A549 (cell line): Measurements from ENCODE around the gene MORN1. TPM values are rescaled to one million over a fixed set of nuclear protein-coding genes. Genes with fewer than 3 reads are reported as not detected.

Experiments used
- ATAC-seq, 2 experiments: fragments of 200-7000 bp in 1 of 2; fragments of >200 bp in 1 of 2; cut with Nextera tagmentation in 1 of 2; cut with Tn5 transposase in 1 of 2; 3 replicates each; pipeline versions ENCODE4 v1.8.0 to v1.9.1; 2018 to 2020; ENCODE audit warnings: mild to moderate bottlenecking in 1 of 2, moderate library complexity in 1 of 2
- CTCF ChIA-PET: fragments of 300-600 bp; sonication (Branson Sonifier 250); formaldehyde crosslinking; extraction: SDS; loops from one replicate; lab custom pipeline; 2021; ENCODE audit warnings: antibody characterized with exemption, inconsistent platforms; lab: Yijun Ruan, JAX
- POLR2A ChIA-PET: fragments of 350-600 bp; formaldehyde crosslinking; extraction: SDS; loops from one replicate; lab custom pipeline; 2021; ENCODE audit warnings: antibody characterized with exemption, inconsistent platforms; lab: Yijun Ruan, JAX
- DNase-seq, 2 experiments: peaks; one replicate each; pipeline versions ENCODE4 v3.0.0 to v3.0.0-alpha.2; 2011 to 2016; ENCODE audit warnings: low read depth in 1 of 2, low spot score in 1 of 2
- FAIRE-seq: peaks from 2 replicates; lab custom pipeline; 2011; peaks lifted over from hg19 to GRCh38; lab: Jason Lieb, UNC
- H3K27ac ChIP-seq, 2 experiments: fragments of >200 bp; sonication (Bioruptor Twin); formaldehyde crosslinking; 3 replicates each; pipeline ENCODE4 v1.5.1; 2016 to 2017
- H3K4me1 ChIP-seq: fragments of >200 bp; sonication (Bioruptor Twin); formaldehyde crosslinking; 3 replicates; pipeline ENCODE4 v1.6.1; 2016
- H3K4me2 ChIP-seq: fragments of >200 bp; sonication (Bioruptor Twin); formaldehyde crosslinking; 3 replicates; pipeline ENCODE4 v1.6.1; 2016
- H3K4me3 ChIP-seq: fragments of >200 bp; sonication (Bioruptor Twin); formaldehyde crosslinking; 3 replicates; pipeline ENCODE4 v1.5.1; 2016
- H3K9me3 ChIP-seq: fragments of >200 bp; sonication (Bioruptor Twin); formaldehyde crosslinking; 3 replicates; pipeline ENCODE4 v1.6.1; 2016
- CEBPB ChIP-seq, 2 experiments: fragments of >200 bp in 1 of 2; sonication (Bioruptor Twin) in 1 of 2; formaldehyde crosslinking in 1 of 2; IDR thresholded peaks; 2 replicates each; pipeline ENCODE4 v1.6.1; 2012 to 2016
- EHMT2 ChIP-seq: fragments of 200-600 bp; sonication (generic); IDR thresholded peaks from 2 replicates; pipeline ENCODE4 v1.6.1; 2016; ENCODE audit warnings: antibody characterized with exemption, low read depth, mild to moderate bottlenecking, moderate library complexity
- EP300 ChIP-seq, 2 experiments: fragments of >200 bp; sonication (Bioruptor Twin); formaldehyde crosslinking; IDR thresholded peaks; 2 replicates in 1 of 2; 3 replicates in 1 of 2; pipeline ENCODE4 v1.6.1; 2016 to 2017
- ESRRA ChIP-seq: fragments of 150-350 bp; IDR thresholded peaks from 2 replicates; pipeline ENCODE4 v1.6.1; 2014; ENCODE audit warnings: mild to moderate bottlenecking, low read length, borderline replicate concordance
- FOSL2 ChIP-seq, 2 experiments: fragments of 450-650 bp in 1 of 2; fragments of >200 bp in 1 of 2; sonication (Bioruptor Twin) in 1 of 2; formaldehyde crosslinking; IDR thresholded peaks; 2 replicates each; pipeline versions ENCODE4 v1.5.0 to v1.6.1; 2016 to 2020; ENCODE audit warnings: mild to moderate bottlenecking in 1 of 2, moderate library complexity in 1 of 2
- FOXS1 ChIP-seq: fragments of 250-450 bp; sonication (Bioruptor Pico); IDR thresholded peaks from 2 replicates; pipeline ENCODE4 v1.5.0; 2020; ENCODE audit warnings: mild to moderate bottlenecking, moderate library complexity
- HDAC2 ChIP-seq: fragments of 200-600 bp; sonication (generic); IDR thresholded peaks from 2 replicates; pipeline ENCODE4 v1.6.1; 2016
- HEYL ChIP-seq: fragments of 250-450 bp; sonication (Bioruptor Pico); IDR thresholded peaks from 2 replicates; pipeline ENCODE4 v1.8.0; 2021; ENCODE audit warnings: mild to moderate bottlenecking, moderate library complexity
- HOXA7 ChIP-seq: fragments of 250-450 bp; sonication (Bioruptor Pico); IDR thresholded peaks from 2 replicates; pipeline ENCODE4 v1.5.0; 2020; ENCODE audit warnings: mild to moderate bottlenecking, moderate library complexity
- JUN ChIP-seq, 2 experiments: fragments of >200 bp; sonication (Bioruptor Twin); formaldehyde crosslinking; IDR thresholded peaks; 2 replicates in 1 of 2; 3 replicates in 1 of 2; pipeline ENCODE4 v1.6.1; 2016 to 2017
- JUNB ChIP-seq: fragments of >200 bp; sonication (Bioruptor Twin); formaldehyde crosslinking; IDR thresholded peaks from 2 replicates; pipeline ENCODE4 v1.6.1; 2016
- KDM1A ChIP-seq: fragments of 200-600 bp; sonication (generic); IDR thresholded peaks from 2 replicates; pipeline ENCODE4 v1.6.1; 2016; ENCODE audit warnings: low read depth, mild to moderate bottlenecking
- MYC ChIP-seq: IDR thresholded peaks from 2 replicates; pipeline ENCODE4 v1.6.1; 2012; ENCODE audit warnings: mild to moderate bottlenecking, inconsistent platforms, low read length, improper control_type of control experiment, borderline replicate concordance
- NR3C1 ChIP-seq: fragments of >200 bp; sonication (Bioruptor Twin); formaldehyde crosslinking; IDR thresholded peaks from 3 replicates; pipeline ENCODE4 v1.6.1; 2017
- PHF8 ChIP-seq: fragments of 200-600 bp; sonication (generic); IDR thresholded peaks from 2 replicates; pipeline ENCODE4 v1.6.1; 2016; ENCODE audit warnings: low read depth, mild to moderate bottlenecking, antibody characterized with exemption, moderate library complexity, borderline replicate concordance
- POLR2AphosphoS2 ChIP-seq: conservative IDR thresholded peaks from 2 replicates; pipeline ENCODE4 v1.6.1; 2012; ENCODE audit warnings: low read length, improper control_type of control experiment, inconsistent platforms
- RAD21 ChIP-seq, 2 experiments: fragments of >200 bp in 1 of 2; sonication (Bioruptor Twin) in 1 of 2; formaldehyde crosslinking in 1 of 2; IDR thresholded peaks in 1 of 2; conservative IDR thresholded peaks in 1 of 2; 2 replicates in 1 of 2; 3 replicates in 1 of 2; pipeline ENCODE4 v1.6.1; 2012 to 2018; ENCODE audit warnings: inconsistent platforms in 1 of 2
- RARB ChIP-seq: fragments of 250-450 bp; sonication (Bioruptor Pico); IDR thresholded peaks from 2 replicates; pipeline ENCODE4 v1.8.0; 2021; ENCODE audit warnings: mild to moderate bottlenecking, moderate library complexity
- RNF2 ChIP-seq: fragments of 200-600 bp; sonication (generic); IDR thresholded peaks from 2 replicates; pipeline ENCODE4 v1.6.1; 2016; ENCODE audit warnings: low read depth, mild to moderate bottlenecking, antibody characterized with exemption, moderate library complexity, borderline replicate concordance
- SMC3 ChIP-seq: fragments of >200 bp; sonication (Bioruptor Twin); formaldehyde crosslinking; IDR thresholded peaks from 3 replicates; pipeline ENCODE4 v1.6.1; 2018; ENCODE audit warnings: inconsistent platforms
- ZNF302 ChIP-seq: fragments of 250-450 bp; sonication (Bioruptor Pico); IDR thresholded peaks from 2 replicates; pipeline ENCODE4 v1.9.0; 2021; ENCODE audit warnings: inconsistent platforms, mild to moderate bottlenecking, moderate library complexity
- ZSCAN20 ChIP-seq: fragments of 250-450 bp; sonication (Bioruptor Pico); IDR thresholded peaks from 2 replicates; pipeline ENCODE4 v1.8.0; 2022; ENCODE audit warnings: mild to moderate bottlenecking, moderate library complexity
- WGBS: methylation state at CpG from one replicate; pipeline ENCODE4 v1.1.6; 2017; ENCODE audit errors: missing lambda C conversion rate; 5-methylcytosine and 5-hydroxymethylcytosine counted together
- polyA plus RNA-seq, 4 experiments: library from polyadenylated mRNA; depleted of rRNA in 3 of 4; stranded (reverse); fragments of >200 nt; fragmentation: RNase III in 1 of 4; extraction: RNeasy Plus Mini Kit Qiagen cat#74134 plus additional on column Dnase treatment in 1 of 4; gene quantifications; 2 replicates in 3 of 4; 3 replicates in 1 of 4; pipeline ENCODE4 v1.2.3, GENCODE V29; 2011 to 2017
- TF ChIP-seq, protein P1 (sequence below): fragments of 200-600 bp; sonication (generic); IDR thresholded peaks from 2 replicates; pipeline ENCODE4 v1.6.1; 2016; ENCODE audit warnings: antibody characterized with exemption, mild to moderate bottlenecking, moderate library complexity
- TF ChIP-seq, protein P2 (sequence below): IDR thresholded peaks from 2 replicates; pipeline ENCODE4 v1.6.1; 2012
- TF ChIP-seq, protein P3 (sequence below): fragments of >200 bp; sonication (Bioruptor Twin); formaldehyde crosslinking; IDR thresholded peaks from 3 replicates; pipeline ENCODE4 v1.6.1; 2016
- TF ChIP-seq, protein P4 (sequence below): fragments of 450-650 bp; IDR thresholded peaks from 2 replicates; pipeline ENCODE4 v1.6.1; 2014; ENCODE audit warnings: antibody characterized with exemption
- TF ChIP-seq, protein P5 (sequence below): IDR thresholded peaks from 2 replicates; pipeline ENCODE4 v1.6.1; 2012
- TF ChIP-seq, protein P6 (sequence below): fragments of 250-450 bp; sonication (Bioruptor Pico); IDR thresholded peaks from 2 replicates; pipeline ENCODE4 v1.5.0; 2020; ENCODE audit warnings: low read depth, mild to moderate bottlenecking, moderate library complexity
- TF ChIP-seq, protein P7 (sequence below): fragments of >200 bp; sonication (Bioruptor Twin); formaldehyde crosslinking; IDR thresholded peaks from 2 replicates; pipeline ENCODE4 v1.6.1; 2016
- TF ChIP-seq, protein P8 (sequence below): fragments of 150-350 bp; IDR thresholded peaks from 2 replicates; pipeline ENCODE4 v1.6.1; 2014; ENCODE audit warnings: low read depth, mild to moderate bottlenecking, low read length

Gene MORN1
- polyA plus RNA-seq, 2 of the 4 experiments (the other 2 are of a cell fraction) = 6.9 to 8.9 TPM

DNA sequence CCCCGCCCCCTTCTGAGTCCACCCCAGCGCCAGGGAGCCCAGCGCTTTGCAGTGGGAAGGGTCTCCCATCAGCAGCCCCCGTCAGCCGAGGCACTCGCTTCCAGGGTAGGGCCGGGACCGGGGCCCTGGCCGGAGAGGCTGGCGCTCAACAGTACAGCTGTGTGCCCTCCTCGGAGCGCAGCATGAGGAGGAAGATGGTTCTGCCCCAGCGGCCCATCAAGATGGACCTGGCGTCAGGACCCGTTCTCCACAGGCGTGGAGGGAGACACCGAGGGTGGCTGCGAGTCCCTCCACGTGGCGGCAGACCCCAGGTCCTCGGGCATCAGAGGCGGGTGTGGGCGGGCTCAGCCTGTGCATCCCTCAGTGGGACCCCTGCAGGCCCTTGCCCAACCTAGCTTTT, 54.3 kb downstream of the MORN1 start:
- POLR2A ChIA-PET = no interaction called here
- CTCF ChIA-PET = no interaction called here
- H3K9me3 ChIP-seq = no peaks in the 10 kb centered on the region
- WGBS = no CpG with 5 or more reads among the region's 23 CpGs
- no peak overlapping the region for H3K4me3 ChIP-seq
- ATAC-seq = no peak
- no peak for FAIRE-seq
- H3K27ac ChIP-seq = no peak overlapping the region
- H3K4me1 ChIP-seq = 0 out of 3 replicates have a peak, but pooled peaks cover 5% of the 10 kb centered on the region
- TF ChIP-seq SMC3 = no peak
- no peak for TF ChIP-seq ESRRA
- TF ChIP-seq, protein P1, sequence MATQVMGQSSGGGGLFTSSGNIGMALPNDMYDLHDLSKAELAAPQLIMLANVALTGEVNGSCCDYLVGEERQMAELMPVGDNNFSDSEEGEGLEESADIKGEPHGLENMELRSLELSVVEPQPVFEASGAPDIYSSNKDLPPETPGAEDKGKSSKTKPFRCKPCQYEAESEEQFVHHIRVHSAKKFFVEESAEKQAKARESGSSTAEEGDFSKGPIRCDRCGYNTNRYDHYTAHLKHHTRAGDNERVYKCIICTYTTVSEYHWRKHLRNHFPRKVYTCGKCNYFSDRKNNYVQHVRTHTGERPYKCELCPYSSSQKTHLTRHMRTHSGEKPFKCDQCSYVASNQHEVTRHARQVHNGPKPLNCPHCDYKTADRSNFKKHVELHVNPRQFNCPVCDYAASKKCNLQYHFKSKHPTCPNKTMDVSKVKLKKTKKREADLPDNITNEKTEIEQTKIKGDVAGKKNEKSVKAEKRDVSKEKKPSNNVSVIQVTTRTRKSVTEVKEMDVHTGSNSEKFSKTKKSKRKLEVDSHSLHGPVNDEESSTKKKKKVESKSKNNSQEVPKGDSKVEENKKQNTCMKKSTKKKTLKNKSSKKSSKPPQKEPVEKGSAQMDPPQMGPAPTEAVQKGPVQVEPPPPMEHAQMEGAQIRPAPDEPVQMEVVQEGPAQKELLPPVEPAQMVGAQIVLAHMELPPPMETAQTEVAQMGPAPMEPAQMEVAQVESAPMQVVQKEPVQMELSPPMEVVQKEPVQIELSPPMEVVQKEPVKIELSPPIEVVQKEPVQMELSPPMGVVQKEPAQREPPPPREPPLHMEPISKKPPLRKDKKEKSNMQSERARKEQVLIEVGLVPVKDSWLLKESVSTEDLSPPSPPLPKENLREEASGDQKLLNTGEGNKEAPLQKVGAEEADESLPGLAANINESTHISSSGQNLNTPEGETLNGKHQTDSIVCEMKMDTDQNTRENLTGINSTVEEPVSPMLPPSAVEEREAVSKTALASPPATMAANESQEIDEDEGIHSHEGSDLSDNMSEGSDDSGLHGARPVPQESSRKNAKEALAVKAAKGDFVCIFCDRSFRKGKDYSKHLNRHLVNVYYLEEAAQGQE = no peak
- TF ChIP-seq, protein P2, sequence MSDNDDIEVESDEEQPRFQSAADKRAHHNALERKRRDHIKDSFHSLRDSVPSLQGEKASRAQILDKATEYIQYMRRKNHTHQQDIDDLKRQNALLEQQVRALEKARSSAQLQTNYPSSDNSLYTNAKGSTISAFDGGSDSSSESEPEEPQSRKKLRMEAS = no peak
- TF ChIP-seq, protein P3, sequence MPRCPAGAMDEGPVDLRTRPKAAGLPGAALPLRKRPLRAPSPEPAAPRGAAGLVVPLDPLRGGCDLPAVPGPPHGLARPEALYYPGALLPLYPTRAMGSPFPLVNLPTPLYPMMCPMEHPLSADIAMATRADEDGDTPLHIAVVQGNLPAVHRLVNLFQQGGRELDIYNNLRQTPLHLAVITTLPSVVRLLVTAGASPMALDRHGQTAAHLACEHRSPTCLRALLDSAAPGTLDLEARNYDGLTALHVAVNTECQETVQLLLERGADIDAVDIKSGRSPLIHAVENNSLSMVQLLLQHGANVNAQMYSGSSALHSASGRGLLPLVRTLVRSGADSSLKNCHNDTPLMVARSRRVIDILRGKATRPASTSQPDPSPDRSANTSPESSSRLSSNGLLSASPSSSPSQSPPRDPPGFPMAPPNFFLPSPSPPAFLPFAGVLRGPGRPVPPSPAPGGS = no peak
- no peak for TF ChIP-seq RAD21 (conservative IDR thresholded peaks at IDR 0.05 in 1 of 2, IDR thresholded peaks at IDR 0.05 in 1 of 2)
- TF ChIP-seq FOXS1 (CRISPR knock-in tag) = no peak
- TF ChIP-seq, protein P4, sequence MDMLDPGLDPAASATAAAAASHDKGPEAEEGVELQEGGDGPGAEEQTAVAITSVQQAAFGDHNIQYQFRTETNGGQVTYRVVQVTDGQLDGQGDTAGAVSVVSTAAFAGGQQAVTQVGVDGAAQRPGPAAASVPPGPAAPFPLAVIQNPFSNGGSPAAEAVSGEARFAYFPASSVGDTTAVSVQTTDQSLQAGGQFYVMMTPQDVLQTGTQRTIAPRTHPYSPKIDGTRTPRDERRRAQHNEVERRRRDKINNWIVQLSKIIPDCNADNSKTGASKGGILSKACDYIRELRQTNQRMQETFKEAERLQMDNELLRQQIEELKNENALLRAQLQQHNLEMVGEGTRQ = no peak
- TF ChIP-seq HOXA7 (CRISPR knock-in tag) = no peak
- no peak for TF ChIP-seq KDM1A
- TF ChIP-seq EHMT2 = no peak
- no peak for TF ChIP-seq CEBPB (IDR thresholded peaks at IDR 0.05)
- no peak for TF ChIP-seq POLR2AphosphoS2
- TF ChIP-seq PHF8 = no peak
- no peak for DNase-seq
- H3K4me2 ChIP-seq = no peak overlapping the region

DNA sequence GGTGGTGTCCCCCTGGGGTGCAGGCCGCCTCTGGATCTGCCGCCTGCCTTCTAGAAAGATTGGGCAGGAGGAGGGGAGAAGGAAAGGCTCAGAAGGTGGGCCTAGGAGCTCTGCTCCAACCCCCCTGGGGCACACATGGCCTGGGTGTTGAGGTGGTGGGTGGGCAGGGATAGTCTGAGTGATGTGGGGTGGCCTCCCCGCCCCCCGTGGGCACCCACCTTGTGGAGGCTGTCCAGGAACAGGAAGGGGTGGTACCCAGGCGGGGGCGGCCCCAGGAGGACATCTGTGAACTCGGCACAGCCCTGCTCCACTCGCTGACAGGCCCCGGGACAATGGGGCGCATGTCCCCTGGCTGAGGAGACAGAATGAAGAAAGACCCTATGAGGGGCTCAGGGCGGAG, 54.9 kb downstream of the MORN1 start:
- 86% methylated on average over 4 of the region's 11 CpGs for WGBS
- H3K9me3 ChIP-seq = no peaks in the 10 kb centered on the region
- FAIRE-seq = no peak
- ATAC-seq = no peak
- no peak overlapping the region for H3K4me3 ChIP-seq
- 0 out of 3 replicates have a peak, but pooled peaks cover 5% of the 10 kb centered on the region for H3K4me1 ChIP-seq
- no peak overlapping the region for H3K27ac ChIP-seq
- H3K4me2 ChIP-seq = no peak overlapping the region
- POLR2A ChIA-PET = no interaction called here
- DNase-seq = no peak
- CTCF ChIA-PET = no interaction called here
- TF ChIP-seq, protein P5, sequence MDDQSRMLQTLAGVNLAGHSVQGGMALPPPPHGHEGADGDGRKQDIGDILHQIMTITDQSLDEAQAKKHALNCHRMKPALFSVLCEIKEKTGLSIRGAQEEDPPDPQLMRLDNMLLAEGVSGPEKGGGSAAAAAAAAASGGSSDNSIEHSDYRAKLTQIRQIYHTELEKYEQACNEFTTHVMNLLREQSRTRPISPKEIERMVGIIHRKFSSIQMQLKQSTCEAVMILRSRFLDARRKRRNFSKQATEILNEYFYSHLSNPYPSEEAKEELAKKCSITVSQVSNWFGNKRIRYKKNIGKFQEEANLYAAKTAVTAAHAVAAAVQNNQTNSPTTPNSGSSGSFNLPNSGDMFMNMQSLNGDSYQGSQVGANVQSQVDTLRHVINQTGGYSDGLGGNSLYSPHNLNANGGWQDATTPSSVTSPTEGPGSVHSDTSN = no peak
- no peak for TF ChIP-seq JUN (IDR thresholded peaks at IDR 0.05)
- TF ChIP-seq RARB (CRISPR knock-in tag) = no peak
- no peak for TF ChIP-seq EP300 (IDR thresholded peaks at IDR 0.05)
- TF ChIP-seq, protein P6, sequence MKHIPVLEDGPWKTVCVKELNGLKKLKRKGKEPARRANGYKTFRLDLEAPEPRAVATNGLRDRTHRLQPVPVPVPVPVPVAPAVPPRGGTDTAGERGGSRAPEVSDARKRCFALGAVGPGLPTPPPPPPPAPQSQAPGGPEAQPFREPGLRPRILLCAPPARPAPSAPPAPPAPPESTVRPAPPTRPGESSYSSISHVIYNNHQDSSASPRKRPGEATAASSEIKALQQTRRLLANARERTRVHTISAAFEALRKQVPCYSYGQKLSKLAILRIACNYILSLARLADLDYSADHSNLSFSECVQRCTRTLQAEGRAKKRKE (CRISPR knock-in tag) = no peak
- TF ChIP-seq FOSL2 (IDR thresholded peaks at IDR 0.05) = no peak
- TF ChIP-seq FOSL2 (CRISPR knock-in tag; IDR thresholded peaks at IDR 0.05) = no peak
- TF ChIP-seq HEYL (CRISPR knock-in tag) = no peak
- TF ChIP-seq ZNF302 (CRISPR knock-in tag) = no peak
- TF ChIP-seq FOXS1 (CRISPR knock-in tag) = no peak
- TF ChIP-seq EHMT2 = no peak
- TF ChIP-seq RNF2 = no peak
- TF ChIP-seq JUNB = no peak
- no peak for TF ChIP-seq SMC3
- TF ChIP-seq, protein P7, sequence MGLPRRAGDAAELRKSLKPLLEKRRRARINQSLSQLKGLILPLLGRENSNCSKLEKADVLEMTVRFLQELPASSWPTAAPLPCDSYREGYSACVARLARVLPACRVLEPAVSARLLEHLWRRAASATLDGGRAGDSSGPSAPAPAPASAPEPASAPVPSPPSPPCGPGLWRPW = no peak
- TF ChIP-seq, protein P8, sequence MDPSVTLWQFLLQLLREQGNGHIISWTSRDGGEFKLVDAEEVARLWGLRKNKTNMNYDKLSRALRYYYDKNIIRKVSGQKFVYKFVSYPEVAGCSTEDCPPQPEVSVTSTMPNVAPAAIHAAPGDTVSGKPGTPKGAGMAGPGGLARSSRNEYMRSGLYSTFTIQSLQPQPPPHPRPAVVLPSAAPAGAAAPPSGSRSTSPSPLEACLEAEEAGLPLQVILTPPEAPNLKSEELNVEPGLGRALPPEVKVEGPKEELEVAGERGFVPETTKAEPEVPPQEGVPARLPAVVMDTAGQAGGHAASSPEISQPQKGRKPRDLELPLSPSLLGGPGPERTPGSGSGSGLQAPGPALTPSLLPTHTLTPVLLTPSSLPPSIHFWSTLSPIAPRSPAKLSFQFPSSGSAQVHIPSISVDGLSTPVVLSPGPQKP = no peak
- no peak for TF ChIP-seq ZSCAN20 (CRISPR knock-in tag)
- TF ChIP-seq HDAC2 = no peak
- no peak for TF ChIP-seq NR3C1
- TF ChIP-seq MYC = no peak
